Gastrocnemius medialis (tissue), 4 donors: ENCODE data around the gene PEX5L.

Experiments used
- POLR2A ChIP-seq, 2 donors: fragments of 450-650 bp; IDR thresholded peaks; one replicate each; pipeline ENCODE4 v1.6.1; 2017; ENCODE audit warnings: antibody characterized with exemption in 2 of 2, mild to moderate bottlenecking in 2 of 2, moderate library complexity in 2 of 2
- TF ChIP-seq, protein P1 (sequence below), 5 experiments: fragments of 450-650 bp in 3 of 5; fragments of 200-600 bp in 2 of 5; sonication (generic) in 2 of 5; IDR thresholded peaks in 4 of 5; conservative IDR thresholded peaks in 1 of 5; 1 replicate in 4 of 5; 2 replicates in 1 of 5; pipeline ENCODE4 v1.5.1; 2016 to 2019; ENCODE audit warnings: antibody characterized with exemption in 5 of 5, mild to moderate bottlenecking in 3 of 5, moderate library complexity in 3 of 5

DNA sequence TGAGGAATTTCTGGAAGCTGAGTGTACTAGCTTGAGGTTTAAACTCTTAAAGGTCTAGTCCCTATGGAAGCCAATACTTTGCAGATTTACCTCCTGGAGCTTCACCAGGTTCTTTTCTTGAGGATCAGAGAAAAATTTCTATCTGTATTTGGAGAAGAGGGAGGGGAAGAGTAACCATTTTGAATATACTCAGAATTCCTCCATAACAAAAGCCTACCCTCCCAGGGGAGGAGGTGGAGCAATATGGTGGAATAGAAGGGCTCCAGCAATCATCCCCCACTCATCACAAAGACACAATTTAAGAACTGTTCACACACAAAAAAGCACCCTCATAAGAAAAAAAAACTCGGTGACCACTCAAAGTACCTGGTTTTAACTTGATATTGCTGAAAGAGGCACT is 36.0 kb upstream of the PEX5L start:
- TF ChIP-seq, protein P1, sequence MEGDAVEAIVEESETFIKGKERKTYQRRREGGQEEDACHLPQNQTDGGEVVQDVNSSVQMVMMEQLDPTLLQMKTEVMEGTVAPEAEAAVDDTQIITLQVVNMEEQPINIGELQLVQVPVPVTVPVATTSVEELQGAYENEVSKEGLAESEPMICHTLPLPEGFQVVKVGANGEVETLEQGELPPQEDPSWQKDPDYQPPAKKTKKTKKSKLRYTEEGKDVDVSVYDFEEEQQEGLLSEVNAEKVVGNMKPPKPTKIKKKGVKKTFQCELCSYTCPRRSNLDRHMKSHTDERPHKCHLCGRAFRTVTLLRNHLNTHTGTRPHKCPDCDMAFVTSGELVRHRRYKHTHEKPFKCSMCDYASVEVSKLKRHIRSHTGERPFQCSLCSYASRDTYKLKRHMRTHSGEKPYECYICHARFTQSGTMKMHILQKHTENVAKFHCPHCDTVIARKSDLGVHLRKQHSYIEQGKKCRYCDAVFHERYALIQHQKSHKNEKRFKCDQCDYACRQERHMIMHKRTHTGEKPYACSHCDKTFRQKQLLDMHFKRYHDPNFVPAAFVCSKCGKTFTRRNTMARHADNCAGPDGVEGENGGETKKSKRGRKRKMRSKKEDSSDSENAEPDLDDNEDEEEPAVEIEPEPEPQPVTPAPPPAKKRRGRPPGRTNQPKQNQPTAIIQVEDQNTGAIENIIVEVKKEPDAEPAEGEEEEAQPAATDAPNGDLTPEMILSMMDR (IDR thresholded peaks at IDR 0.05 in 4 of 5, conservative IDR thresholded peaks at IDR 0.05 in 1 of 5) = no peak
- no peak for TF ChIP-seq POLR2A (IDR thresholded peaks at IDR 0.05)
